PC-9 (cell line): Measurements from ENCODE around the gene NCMAP. TPM values are rescaled to one million over a fixed set of nuclear protein-coding genes. Genes with fewer than 3 reads are reported as not detected.
A peak's percentile ranks its signal among the peaks of the same experiment; 100 is the strongest.

Experiments used
- BruUV-seq: library from RNA; stranded (reverse); fragments of 400-500 nt; replicated peaks from 2 replicates; lab custom pipeline; 2021; lab: Mats Ljungman, UMichigan
- CTCF ChIA-PET: fragments of 300-600 bp; sonication (Branson Sonifier 250); formaldehyde crosslinking; loops from one replicate; lab custom pipeline; 2022; ENCODE audit warnings: antibody characterized with exemption; lab: Charles Lee
- POLR2A ChIA-PET: fragments of 300-600 bp; sonication (Branson Sonifier 250); formaldehyde crosslinking; loops from one replicate; lab custom pipeline; 2022; ENCODE audit warnings: antibody characterized with exemption; ENCODE audit not compliant: unreplicated experiment; lab: Charles Lee
- DNase-seq, 2 experiments: peaks; one replicate each; pipeline versions ENCODE4 v3.0.0 to v3.0.0-alpha.2; 2015 to 2022; ENCODE audit warnings: mixed read lengths in 1 of 2
- H2AFZ ChIP-seq: fragments of 200-600 bp; sonication (generic); 2 replicates; pipeline ENCODE4 v1.8.1; 2017; ENCODE audit warnings: antibody characterized with exemption
- H3F3A ChIP-seq: fragments of 200-600 bp; sonication (generic); 2 replicates; pipeline ENCODE4 v1.8.1; 2017; ENCODE audit warnings: antibody characterized with exemption, mild to moderate bottlenecking, low read depth; ENCODE audit not compliant: insufficient read depth
- H3K27ac ChIP-seq: fragments of 200-600 bp; sonication (generic); 2 replicates; pipeline ENCODE4 v1.6.1; 2016; ENCODE audit warnings: mixed run types
- H3K27me3 ChIP-seq: fragments of 200-600 bp; sonication (generic); 2 replicates; pipeline ENCODE4 v1.6.1; 2016; ENCODE audit warnings: low read depth, mixed run types; ENCODE audit not compliant: insufficient read depth
- H3K36me3 ChIP-seq: fragments of 200-600 bp; sonication (generic); 2 replicates; pipeline ENCODE4 v1.6.1; 2016; ENCODE audit warnings: low read depth, mixed run types
- H3K4me1 ChIP-seq: fragments of 200-600 bp; sonication (generic); replicated peaks from 2 replicates; pipeline ENCODE4 v1.6.1; 2016; ENCODE audit warnings: mixed run types; ENCODE audit not compliant: insufficient read depth
- H3K4me2 ChIP-seq: fragments of 200-600 bp; sonication (generic); 2 replicates; pipeline ENCODE4 v1.6.1; 2017; ENCODE audit warnings: mixed run types
- H3K4me3 ChIP-seq: fragments of 200-600 bp; sonication (generic); 2 replicates; pipeline ENCODE4 v1.6.1; 2016; ENCODE audit warnings: mixed run types
- H3K79me2 ChIP-seq: fragments of 200-600 bp; sonication (generic); 2 replicates; pipeline ENCODE4 v1.6.1; 2017; ENCODE audit warnings: low read depth, mixed run types
- H3K9me2 ChIP-seq: fragments of 200-600 bp; sonication (generic); 2 replicates; pipeline ENCODE4 v1.8.1; 2017; ENCODE audit warnings: mild to moderate bottlenecking; ENCODE audit not compliant: insufficient read depth
- H3K9me3 ChIP-seq: fragments of 200-600 bp; sonication (generic); 2 replicates; pipeline ENCODE4 v1.8.1; 2016; ENCODE audit warnings: low read depth; ENCODE audit not compliant: insufficient read depth
- H4K20me1 ChIP-seq: fragments of 200-600 bp; sonication (generic); 2 replicates; pipeline ENCODE4 v1.8.1; 2017; ENCODE audit not compliant: insufficient read depth
- CTCF ChIP-seq: fragments of 200-600 bp; sonication (generic); conservative IDR thresholded peaks from 2 replicates; pipeline ENCODE4 v1.6.1; 2017; ENCODE audit warnings: mixed run types, antibody characterized with exemption, mild to moderate bottlenecking, moderate library complexity
- EZH2 ChIP-seq: fragments of 200-600 bp; sonication (generic); IDR thresholded peaks from 2 replicates; pipeline ENCODE4 v1.8.0; 2017; ENCODE audit warnings: antibody characterized with exemption, low read depth
- intact Hi-C: fragments of 100-400 bp; cut with micrococcal nuclease; formaldehyde crosslinking; loops from one replicate; pipeline ENCODE4 v1.10.0; 2022; ENCODE audit not compliant: unreplicated experiment
- total RNA-seq: library from RNA; stranded (reverse); gene quantifications from 2 replicates; pipeline ENCODE4 v1.2.3, GENCODE V29; 2021

NCMAP gene
- total RNA-seq, 1 experiment from 2014 or later: 0.20 TPM

DNA sequence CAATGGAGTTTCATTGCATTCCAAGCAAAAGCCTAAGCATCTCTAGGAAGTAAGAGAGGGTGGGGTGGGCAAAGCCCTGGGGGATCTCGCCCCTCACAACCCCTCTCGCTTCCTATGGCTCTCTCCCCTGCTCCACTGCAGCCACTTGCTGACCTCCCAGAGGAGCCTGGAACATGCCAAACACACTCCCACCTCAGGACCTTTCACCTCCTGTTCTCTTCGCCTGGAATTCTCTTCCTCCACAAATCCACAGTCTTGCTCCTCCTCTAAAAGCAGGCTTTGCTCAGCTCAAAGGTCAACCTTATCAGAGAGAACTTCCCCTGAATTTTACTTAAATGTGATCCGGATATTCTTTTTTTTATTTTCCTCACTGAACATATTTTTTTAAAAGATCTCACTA, 66.3 kb downstream of the NCMAP start:
- CTCF ChIA-PET: no interaction called here
- intact Hi-C loops: no loop called here

DNA sequence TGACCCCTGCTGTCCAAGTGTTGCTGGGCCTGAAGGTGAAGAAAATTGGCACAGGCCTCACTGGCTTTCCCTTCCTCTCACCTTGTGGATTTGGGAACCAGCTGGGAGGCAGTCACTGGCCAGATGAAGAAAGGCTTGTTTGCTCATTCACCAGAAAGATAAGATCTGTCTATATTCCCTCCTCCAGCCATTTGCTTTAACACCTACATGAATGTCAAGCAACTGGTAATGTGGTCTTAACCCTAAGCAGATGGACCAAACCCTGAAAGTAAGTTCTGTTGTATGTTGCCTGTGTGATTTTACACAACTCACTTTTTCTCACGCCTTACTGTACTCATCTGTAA, 76.9 kb downstream of the NCMAP start:
- intact Hi-C loops: no loop called here
- no peak overlapping the region for H3K4me3 ChIP-seq
- TF ChIP-seq CTCF (no peak), EZH2 (no peak)
- H4K20me1 ChIP-seq: no peaks in the 10 kb centered on the region
- no peak overlapping the region for H3K4me2 ChIP-seq
- DNase-seq: no peak
- H3K27ac ChIP-seq: no peak overlapping the region
- H3K4me1 ChIP-seq: no peaks in the 10 kb centered on the region
- no peaks in the 10 kb centered on the region for H3K36me3 ChIP-seq
- BruUV-seq: no TSS peak
- H3K9me3 ChIP-seq: no peaks in the 10 kb centered on the region
- no peaks in the 10 kb centered on the region for H3F3A ChIP-seq
- CTCF ChIA-PET: no interaction called here
- no peaks in the 10 kb centered on the region for H3K79me2 ChIP-seq
- H2AFZ ChIP-seq: no peak overlapping the region
- POLR2A ChIA-PET: no interaction called here
- H3K9me2 ChIP-seq: no peaks in the 10 kb centered on the region
- no peaks in the 10 kb centered on the region for H3K27me3 ChIP-seq

More for the DNA sequence above, 66.3 kb downstream of the NCMAP start:
- no peaks in the 10 kb centered on the region for H4K20me1 ChIP-seq
- no peak overlapping the region for H2AFZ ChIP-seq
- TF ChIP-seq CTCF: no peak
- TF ChIP-seq EZH2: no peak
- H3K9me2 ChIP-seq: no peaks in the 10 kb centered on the region
- POLR2A ChIA-PET: no interaction called here
- H3K4me1 ChIP-seq: no peaks in the 10 kb centered on the region
- H3K9me3 ChIP-seq: no peaks in the 10 kb centered on the region
- H3K4me3 ChIP-seq: no peak overlapping the region
- no peak for DNase-seq
- no peak overlapping the region for H3K27ac ChIP-seq
- H3K27me3 ChIP-seq: no peaks in the 10 kb centered on the region
- no peaks in the 10 kb centered on the region for H3K79me2 ChIP-seq
- BruUV-seq: no TSS peak
- no peaks in the 10 kb centered on the region for H3F3A ChIP-seq
- no peaks in the 10 kb centered on the region for H3K36me3 ChIP-seq
- no peak overlapping the region for H3K4me2 ChIP-seq

- no TSS peak for BruUV-seq
- intact Hi-C loops: loop anchor here (1.0 to 2.0 kb wide), 5 partner anchors 41 to 436 kb away; no protein-coding TSS in a partner anchor
Observed at GRCh38 chr1:24635195-24635843, 79.4 kb downstream of the NCMAP start.

More at GRCh38 chr1:24635195-24635843, 79.4 kb downstream of the NCMAP start:
- ChIA-PET CTCF (interaction anchor here (0.7 kb wide), 1 partner anchor 243 kb away, joined by 5 read pairs; no protein-coding TSS in a partner anchor), POLR2A (no interaction called here)
- H3K4me2 ChIP-seq: no peak overlapping the region
- peak in 1 of 2 experiments; percentile 46 for DNase-seq
- no peak overlapping the region for H3K27ac ChIP-seq
- no peaks in the 10 kb centered on the region for H3F3A ChIP-seq
- H2AFZ ChIP-seq: no peak overlapping the region
- H4K20me1 ChIP-seq: no peaks in the 10 kb centered on the region
- H3K27me3 ChIP-seq: no peaks in the 10 kb centered on the region
- no peaks in the 10 kb centered on the region for H3K9me2 ChIP-seq
- no peak for TF ChIP-seq EZH2
- peak; percentile 69 for TF ChIP-seq CTCF
- H3K9me3 ChIP-seq: no peaks in the 10 kb centered on the region
- no peaks in the 10 kb centered on the region for H3K36me3 ChIP-seq
- no peaks in the 10 kb centered on the region for H3K79me2 ChIP-seq
- no peaks in the 10 kb centered on the region for H3K4me1 ChIP-seq
- no peak overlapping the region for H3K4me3 ChIP-seq
